GM19025 (cell line): ENCODE data around the gene LAMB4.

ENCODE experiments used
- ATAC-seq: cut with Tn5 transposase; IDR thresholded peaks from one replicate; pipeline ENCODE4 v1.9.1; 2021; ENCODE audit warnings: mild to moderate bottlenecking, low read depth, moderate library complexity; ENCODE audit not compliant: unreplicated experiment

Gene LAMB4

GRCh38 chr7:108114117-108114841 lies 15.9 kb downstream of the LAMB4 start:
- peak; percentile 69 for ATAC-seq

GRCh38 chr7:108112683-108113082 lies 17.5 kb downstream of the LAMB4 start:
- ATAC-seq = no peak

- ATAC-seq = no peak
Observed at GRCh38 chr7:108109221-108109908, 20.8 kb downstream of the LAMB4 start.

- no peak for ATAC-seq
Observed at GRCh38 chr7:108108131-108108530, 22.0 kb downstream of the LAMB4 start.

- ATAC-seq = no peak
Observed at GRCh38 chr7:108104324-108104723, 25.8 kb downstream of the LAMB4 start.

GRCh38 chr7:108103558-108104298 lies 26.4 kb downstream of the LAMB4 start:
- no peak for ATAC-seq

GRCh38 chr7:108102671-108103312 lies 27.4 kb downstream of the LAMB4 start:
- no peak for ATAC-seq

- ATAC-seq = no peak
Observed at GRCh38 chr7:108101759-108102158, 28.4 kb downstream of the LAMB4 start.

GRCh38 chr7:108099713-108100112 lies 30.4 kb downstream of the LAMB4 start:
- no peak for ATAC-seq

GRCh38 chr7:108097703-108098102 lies 32.5 kb downstream of the LAMB4 start:
- ATAC-seq = no peak

- no peak for ATAC-seq
Observed at GRCh38 chr7:108096996-108097395, 33.2 kb downstream of the LAMB4 start.

- ATAC-seq = no peak
Observed at GRCh38 chr7:108094933-108095710, 35.0 kb downstream of the LAMB4 start.

- no peak for ATAC-seq
Observed at GRCh38 chr7:108094346-108094745, 35.8 kb downstream of the LAMB4 start.

- ATAC-seq = no peak
Observed at GRCh38 chr7:108093851-108094331, 36.3 kb downstream of the LAMB4 start.

GRCh38 chr7:108093341-108093740 lies 36.8 kb downstream of the LAMB4 start:
- ATAC-seq = no peak

- ATAC-seq = no peak
Observed at GRCh38 chr7:108091461-108091831, 38.7 kb downstream of the LAMB4 start.

- no peak for ATAC-seq
Observed at GRCh38 chr7:108090791-108091460, 39.2 kb downstream of the LAMB4 start.

GRCh38 chr7:108089381-108089780 lies 40.8 kb downstream of the LAMB4 start:
- ATAC-seq = no peak

- no peak for ATAC-seq
Observed at GRCh38 chr7:108088729-108089128, 41.4 kb downstream of the LAMB4 start.

GRCh38 chr7:108087778-108088177 lies 42.4 kb downstream of the LAMB4 start:
- no peak for ATAC-seq
